ENCODE data around the gene OSTM1.

GRCh38 chr6:108100003-108100402, 25.5 kb upstream of the OSTM1 start:
- TF ChIP-seq, protein P1, sequence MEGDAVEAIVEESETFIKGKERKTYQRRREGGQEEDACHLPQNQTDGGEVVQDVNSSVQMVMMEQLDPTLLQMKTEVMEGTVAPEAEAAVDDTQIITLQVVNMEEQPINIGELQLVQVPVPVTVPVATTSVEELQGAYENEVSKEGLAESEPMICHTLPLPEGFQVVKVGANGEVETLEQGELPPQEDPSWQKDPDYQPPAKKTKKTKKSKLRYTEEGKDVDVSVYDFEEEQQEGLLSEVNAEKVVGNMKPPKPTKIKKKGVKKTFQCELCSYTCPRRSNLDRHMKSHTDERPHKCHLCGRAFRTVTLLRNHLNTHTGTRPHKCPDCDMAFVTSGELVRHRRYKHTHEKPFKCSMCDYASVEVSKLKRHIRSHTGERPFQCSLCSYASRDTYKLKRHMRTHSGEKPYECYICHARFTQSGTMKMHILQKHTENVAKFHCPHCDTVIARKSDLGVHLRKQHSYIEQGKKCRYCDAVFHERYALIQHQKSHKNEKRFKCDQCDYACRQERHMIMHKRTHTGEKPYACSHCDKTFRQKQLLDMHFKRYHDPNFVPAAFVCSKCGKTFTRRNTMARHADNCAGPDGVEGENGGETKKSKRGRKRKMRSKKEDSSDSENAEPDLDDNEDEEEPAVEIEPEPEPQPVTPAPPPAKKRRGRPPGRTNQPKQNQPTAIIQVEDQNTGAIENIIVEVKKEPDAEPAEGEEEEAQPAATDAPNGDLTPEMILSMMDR (IDR thresholded peaks at IDR 0.05) = no peak
- no peak for TF ChIP-seq POLR2AphosphoS5 (IDR thresholded peaks at IDR 0.05; ENCODE audit: low read depth, low read length)
- TF ChIP-seq, protein P2, sequence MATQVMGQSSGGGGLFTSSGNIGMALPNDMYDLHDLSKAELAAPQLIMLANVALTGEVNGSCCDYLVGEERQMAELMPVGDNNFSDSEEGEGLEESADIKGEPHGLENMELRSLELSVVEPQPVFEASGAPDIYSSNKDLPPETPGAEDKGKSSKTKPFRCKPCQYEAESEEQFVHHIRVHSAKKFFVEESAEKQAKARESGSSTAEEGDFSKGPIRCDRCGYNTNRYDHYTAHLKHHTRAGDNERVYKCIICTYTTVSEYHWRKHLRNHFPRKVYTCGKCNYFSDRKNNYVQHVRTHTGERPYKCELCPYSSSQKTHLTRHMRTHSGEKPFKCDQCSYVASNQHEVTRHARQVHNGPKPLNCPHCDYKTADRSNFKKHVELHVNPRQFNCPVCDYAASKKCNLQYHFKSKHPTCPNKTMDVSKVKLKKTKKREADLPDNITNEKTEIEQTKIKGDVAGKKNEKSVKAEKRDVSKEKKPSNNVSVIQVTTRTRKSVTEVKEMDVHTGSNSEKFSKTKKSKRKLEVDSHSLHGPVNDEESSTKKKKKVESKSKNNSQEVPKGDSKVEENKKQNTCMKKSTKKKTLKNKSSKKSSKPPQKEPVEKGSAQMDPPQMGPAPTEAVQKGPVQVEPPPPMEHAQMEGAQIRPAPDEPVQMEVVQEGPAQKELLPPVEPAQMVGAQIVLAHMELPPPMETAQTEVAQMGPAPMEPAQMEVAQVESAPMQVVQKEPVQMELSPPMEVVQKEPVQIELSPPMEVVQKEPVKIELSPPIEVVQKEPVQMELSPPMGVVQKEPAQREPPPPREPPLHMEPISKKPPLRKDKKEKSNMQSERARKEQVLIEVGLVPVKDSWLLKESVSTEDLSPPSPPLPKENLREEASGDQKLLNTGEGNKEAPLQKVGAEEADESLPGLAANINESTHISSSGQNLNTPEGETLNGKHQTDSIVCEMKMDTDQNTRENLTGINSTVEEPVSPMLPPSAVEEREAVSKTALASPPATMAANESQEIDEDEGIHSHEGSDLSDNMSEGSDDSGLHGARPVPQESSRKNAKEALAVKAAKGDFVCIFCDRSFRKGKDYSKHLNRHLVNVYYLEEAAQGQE (IDR thresholded peaks at IDR 0.05; ENCODE audit: insufficient read depth in 1 of 2, low read depth in 2 of 2, low read length in 1 of 2) = no peak
- TF ChIP-seq TCF7L2 (IDR thresholded peaks at IDR 0.05; ENCODE audit: low read depth, low read length) = no peak
